GM19452 (cell line): Measurements from ENCODE around the gene LBP.
"Not testable (repeated sequence)": the region's sequence is repeated elsewhere in the genome, so short reads cannot be mapped to it uniquely, and the experiment has no call there.

Experiments used
- ATAC-seq: cut with Tn5 transposase; IDR thresholded peaks from one replicate; pipeline ENCODE4 v1.9.1; 2021; ENCODE audit not compliant: unreplicated experiment

Gene LBP

GRCh38 chr20:38346247-38346651 lies at the start of gene LBP:
LBP (plus strand) TSS chr20:38346482; CDS start chr20:38346517, 35 bp downstream.
- ATAC-seq: no peak

GRCh38 chr20:38297916-38298674 lies 48.2 kb upstream of the LBP start:
- ATAC-seq: no peak

- ATAC-seq: no peak
Measured at GRCh38 chr20:38298768-38299288, 47.5 kb upstream of the LBP start.

- ATAC-seq: no peak
Measured at GRCh38 chr20:38299963-38300362, 46.3 kb upstream of the LBP start.

- no peak for ATAC-seq
Measured at GRCh38 chr20:38300438-38300837, 45.8 kb upstream of the LBP start.

GRCh38 chr20:38301309-38301708 lies 45.0 kb upstream of the LBP start:
- no peak for ATAC-seq

- ATAC-seq: no peak
Measured at GRCh38 chr20:38302786-38303185, 43.5 kb upstream of the LBP start.

GRCh38 chr20:38303908-38304379 lies 42.3 kb upstream of the LBP start, which contains the start of gene BPI:
BPI (plus strand) TSS chr20:38304156; CDS start chr20:38304224, 68 bp downstream.
- ATAC-seq: no peak

- no peak for ATAC-seq
Measured at GRCh38 chr20:38304845-38305447, 41.3 kb upstream of the LBP start.

GRCh38 chr20:38305541-38305940 lies 40.7 kb upstream of the LBP start:
- ATAC-seq: no peak

- no peak for ATAC-seq
Measured at GRCh38 chr20:38306379-38306778, 39.9 kb upstream of the LBP start.

- ATAC-seq: no peak
Measured at GRCh38 chr20:38307371-38308046, 38.8 kb upstream of the LBP start.

- ATAC-seq: no peak
Measured at GRCh38 chr20:38308047-38308438, 38.2 kb upstream of the LBP start.

GRCh38 chr20:38308447-38308846 lies 37.8 kb upstream of the LBP start:
- ATAC-seq: no peak

- no peak for ATAC-seq
Measured at GRCh38 chr20:38311091-38311490, 35.2 kb upstream of the LBP start.

- no peak for ATAC-seq
Measured at GRCh38 chr20:38311491-38311890, 34.8 kb upstream of the LBP start.

- ATAC-seq: no peak
Measured at GRCh38 chr20:38313676-38314075, 32.6 kb upstream of the LBP start.

- not testable (repeated sequence) for ATAC-seq
Measured at GRCh38 chr20:38314350-38314749, 31.9 kb upstream of the LBP start.

- ATAC-seq: no peak
Measured at GRCh38 chr20:38315290-38315966, 30.9 kb upstream of the LBP start.

- no peak for ATAC-seq
Measured at GRCh38 chr20:38316341-38316740, 29.9 kb upstream of the LBP start.

GRCh38 chr20:38317422-38317821 lies 28.9 kb upstream of the LBP start:
- ATAC-seq: no peak
